Karpas-422 (cell line): ENCODE measurements around the gene STAMBPL1. TPM values are rescaled to one million over a fixed set of nuclear protein-coding genes. Genes with fewer than 3 reads are reported as not detected.

Experiments
- DNase-seq: peaks from one replicate; pipeline ENCODE4 v3.0.0-alpha.2; 2015
- H2AFZ ChIP-seq: fragments of 200-600 bp; sonication (generic); 2 replicates; pipeline ENCODE4 v1.6.1; 2014; ENCODE audit warnings: antibody characterized with exemption, low read length, mixed read lengths
- H3K27ac ChIP-seq: fragments of 200-600 bp; sonication (generic); 2 replicates; pipeline ENCODE4 v1.5.1; 2014; ENCODE audit warnings: mild to moderate bottlenecking, low read length, moderate library complexity
- H3K27me3 ChIP-seq: fragments of 200-600 bp; sonication (generic); 2 replicates; pipeline ENCODE4 v1.6.1; 2014; ENCODE audit warnings: low read length, mixed read lengths
- H3K36me3 ChIP-seq: fragments of 200-600 bp; sonication (generic); 2 replicates; pipeline ENCODE4 v1.6.1; 2014; ENCODE audit warnings: low read length, mixed read lengths; ENCODE audit not compliant: insufficient read depth
- H3K4me1 ChIP-seq: fragments of 200-600 bp; sonication (generic); 2 replicates; pipeline ENCODE4 v1.6.1; 2014; ENCODE audit warnings: mild to moderate bottlenecking, low read length, mixed read lengths
- H3K4me2 ChIP-seq: fragments of 200-600 bp; sonication (generic); 2 replicates; pipeline ENCODE4 v1.6.1; 2014; ENCODE audit warnings: low read length, low read depth, mild to moderate bottlenecking; ENCODE audit not compliant: poor library complexity, severe bottlenecking
- H3K4me3 ChIP-seq: fragments of 200-600 bp; sonication (generic); 2 replicates; pipeline ENCODE4 v1.5.1; 2014; ENCODE audit warnings: mild to moderate bottlenecking, antibody characterized with exemption, low read length, mixed read lengths
- H3K79me2 ChIP-seq: fragments of 200-600 bp; sonication (generic); 2 replicates; pipeline ENCODE4 v1.6.1; 2014; ENCODE audit warnings: mild to moderate bottlenecking, low read length, mixed read lengths
- H3K9ac ChIP-seq: fragments of 200-600 bp; sonication (generic); 2 replicates; pipeline ENCODE4 v1.6.0; 2014; ENCODE audit warnings: low read length
- H3K9me2 ChIP-seq: fragments of 200-600 bp; sonication (generic), shearing (Covaris generic); replicated peaks from 2 replicates; pipeline ENCODE4 v1.6.0; 2014; ENCODE audit warnings: mild to moderate bottlenecking, low read length, moderate library complexity; ENCODE audit not compliant: insufficient read depth
- H3K9me3 ChIP-seq: fragments of 300-700, 200-600 bp; sonication (generic); 2 replicates; pipeline ENCODE4 v1.6.1; 2014; ENCODE audit warnings: low read length, mixed read lengths
- H4K20me1 ChIP-seq: fragments of 200-600 bp; sonication (generic); 2 replicates; pipeline ENCODE4 v1.6.1; 2014; ENCODE audit warnings: mild to moderate bottlenecking, antibody characterized with exemption, low read length, low read depth; ENCODE audit not compliant: insufficient read depth
- total RNA-seq: library from RNA; depleted of rRNA; stranded (reverse); fragments of >200 nt; shearing (Covaris generic); gene quantifications from 2 replicates; pipeline ENCODE4 v1.2.3, GENCODE V29; 2014; ENCODE audit warnings: low replicate concordance; rRNA removed

STAMBPL1 gene
- total RNA-seq, 1 experiment from 2014 or later: 38.5 TPM

- Histone ChIP-seq H3K36me3 (no peaks in the 10 kb centered on the region), H2AFZ (no peak overlapping the region), H3K4me2 (no peak overlapping the region), H4K20me1 (no peaks in the 10 kb centered on the region), H3K4me1 (no peaks in the 10 kb centered on the region), H3K9me2 (no peaks in the 10 kb centered on the region), H3K27me3 (no peaks in the 10 kb centered on the region), H3K9ac (no peak overlapping the region), H3K9me3 (no peaks in the 10 kb centered on the region), H3K4me3 (no peak overlapping the region), H3K79me2 (no peaks in the 10 kb centered on the region), H3K27ac (no peak overlapping the region)
- DNase-seq: no peak
These were observed 88.3 kb downstream of the STAMBPL1 start for GRCh38 chr10:88968391-88968790.

GRCh38 chr10:88971221-88972061 lies 91.4 kb downstream of the STAMBPL1 start:
- Histone ChIP-seq H3K79me2 (no peaks in the 10 kb centered on the region), H3K9me3 (no peaks in the 10 kb centered on the region), H4K20me1 (no peaks in the 10 kb centered on the region), H3K9ac (no peak overlapping the region), H3K36me3 (no peaks in the 10 kb centered on the region), H3K9me2 (no peaks in the 10 kb centered on the region), H2AFZ (no peak overlapping the region), H3K27me3 (no peaks in the 10 kb centered on the region), H3K4me2 (no peak overlapping the region), H3K4me3 (no peak overlapping the region), H3K4me1 (peaks cover 10% of the 10 kb centered on the region), H3K27ac (no peak overlapping the region)
- no peak for DNase-seq

Other genes with a start within 250 kb of the STAMBPL1 start
- gene LIPF, start 215.8 kb upstream of the STAMBPL1 start, total RNA-seq: 0.22 TPM in 1 of 2 replicates, not detected in the other
- gene LIPK, start 174.0 kb upstream of the STAMBPL1 start, total RNA-seq: not detected in 2 replicates
- not detected in 2 replicates for gene LIPN, start 120.2 kb upstream of the STAMBPL1 start, total RNA-seq
- gene LIPM, start 77.5 kb upstream of the STAMBPL1 start, total RNA-seq: not detected in 2 replicates
- gene ANKRD22, start 28.4 kb upstream of the STAMBPL1 start, total RNA-seq: not detected in 2 replicates
- 0.61 and 1.3 TPM in 2 replicates for gene ACTA2, start 72.5 kb downstream of the STAMBPL1 start, total RNA-seq
- gene FAS, start 110.6 kb downstream of the STAMBPL1 start, total RNA-seq: 68.5 and 91.9 TPM in 2 replicates